PC-3 (cell line): ENCODE data around the gene PID1. TPM values are rescaled to one million over a fixed set of nuclear protein-coding genes. Genes with fewer than 3 reads are reported as not detected.

Experiments used
- ATAC-seq: fragments of 200-7000 bp; cut with Tn5 transposase; 2 replicates; pipeline ENCODE4 v1.9.1; 2020; ENCODE audit warnings: mild to moderate bottlenecking, moderate library complexity
- BruUV-seq: library from RNA; stranded (reverse); fragments of 400-500 nt; replicated peaks from 2 replicates; lab custom pipeline; 2021; lab: Mats Ljungman, UMichigan
- CTCF ChIA-PET: fragments of 300-600 bp; sonication (Branson Sonifier 250); formaldehyde crosslinking; loops from one replicate; lab custom pipeline; 2022; ENCODE audit warnings: antibody characterized with exemption; lab: Charles Lee
- POLR2A ChIA-PET: fragments of 300-600 bp; sonication (Branson Sonifier 250); formaldehyde crosslinking; loops from one replicate; lab custom pipeline; 2022; ENCODE audit warnings: antibody characterized with exemption; ENCODE audit not compliant: unreplicated experiment; lab: Charles Lee
- DNase-seq: peaks from one replicate; pipeline ENCODE4 v3.0.0-alpha.2; 2015
- H2AFZ ChIP-seq: fragments of 300-600 bp; sonication (generic); 2 replicates; pipeline ENCODE4 v1.6.0; 2016; ENCODE audit warnings: antibody characterized with exemption, low read length
- H3F3A ChIP-seq: fragments of 300-600 bp; sonication (generic); one replicate; pipeline ENCODE4 v1.6.0; 2017; ENCODE audit warnings: antibody characterized with exemption, low read length, control low read depth, mild to moderate bottlenecking; ENCODE audit not compliant: unreplicated experiment
- H3K27ac ChIP-seq: fragments of 300-600 bp; sonication (generic); 2 replicates; pipeline ENCODE4 v1.5.1; 2016; ENCODE audit warnings: mild to moderate bottlenecking, low read length
- H3K27me3 ChIP-seq: fragments of 300-600 bp; sonication (generic); 2 replicates; pipeline ENCODE4 v1.6.1; 2016; ENCODE audit warnings: low read length, mixed read lengths
- H3K36me3 ChIP-seq: fragments of 300-600 bp; sonication (generic); 2 replicates; pipeline ENCODE4 v1.6.1; 2016; ENCODE audit warnings: low read depth, mixed run types, low read length, mixed read lengths
- H3K4me1 ChIP-seq: fragments of 300-600 bp; sonication (generic); 2 replicates; pipeline ENCODE4 v1.5.1; 2016; ENCODE audit warnings: low read length; ENCODE audit not compliant: insufficient read depth
- H3K4me2 ChIP-seq: fragments of 300-600 bp; sonication (generic); 2 replicates; pipeline ENCODE4 v1.6.0; 2016; ENCODE audit warnings: low read length
- H3K4me3 ChIP-seq: fragments of 300-600 bp; sonication (generic); 2 replicates; pipeline ENCODE4 v1.5.1; 2016; ENCODE audit warnings: mild to moderate bottlenecking, low read length, mixed read lengths
- H3K79me2 ChIP-seq: fragments of 300-600 bp; sonication (generic); 2 replicates; pipeline ENCODE4 v1.6.1; 2017; ENCODE audit warnings: low read length, mixed read lengths
- H3K9ac ChIP-seq: fragments of 300-600 bp; sonication (generic); 2 replicates; pipeline ENCODE4 v1.6.0; 2016; ENCODE audit warnings: mild to moderate bottlenecking, low read length
- H3K9me2 ChIP-seq: fragments of 300-600 bp; sonication (generic); replicated peaks from 2 replicates; pipeline ENCODE4 v1.6.1; 2016; ENCODE audit warnings: mixed run types, low read length, mixed read lengths
- H3K9me3 ChIP-seq: fragments of 300-600 bp; sonication (generic); 2 replicates; pipeline ENCODE4 v1.6.1; 2016; ENCODE audit warnings: low read length, mixed read lengths
- H4K20me1 ChIP-seq: fragments of 300-600 bp; sonication (generic); 2 replicates; pipeline ENCODE4 v1.6.1; 2016; ENCODE audit warnings: low read length, mixed read lengths
- CTCF ChIP-seq: fragments of 300-600 bp; sonication (generic); conservative IDR thresholded peaks from 2 replicates; pipeline ENCODE4 v1.5.1; 2017; ENCODE audit warnings: antibody characterized with exemption, low read depth, mild to moderate bottlenecking, low read length
- EZH2 ChIP-seq: fragments of 300-600 bp; sonication (generic); IDR thresholded peaks from one replicate; pipeline ENCODE4 v1.6.1; 2017; ENCODE audit warnings: antibody characterized with exemption, mild to moderate bottlenecking, low read length; ENCODE audit not compliant: unreplicated experiment
- EZH2phosphoT487 ChIP-seq: fragments of 300-600 bp; sonication (generic); IDR thresholded peaks from 2 replicates; pipeline ENCODE4 v1.6.1; 2018; ENCODE audit warnings: mild to moderate bottlenecking, antibody characterized with exemption, low read length, borderline replicate concordance
- intact Hi-C: fragments of 100-400 bp; cut with micrococcal nuclease; formaldehyde crosslinking; loops from 2 replicates; pipeline ENCODE4 v1.9.0; 2023
- total RNA-seq: library from RNA; depleted of rRNA; stranded (reverse); fragments of >200 nt; gene quantifications from 2 replicates; pipeline ENCODE4 v1.2.3, GENCODE V29; 2014

Gene PID1
- total RNA-seq, 1 experiment from 2014 or later, result 0.84 TPM

- ChIA-PET CTCF (no interaction called here), POLR2A (no interaction called here)
These were observed 25.4 kb upstream of the PID1 start for GRCh38 chr2:229296536-229296935.

GRCh38 chr2:229296016-229296415, 24.9 kb upstream of the PID1 start:
- Histone ChIP-seq H3K79me2 (no peaks in the 10 kb centered on the region), H3K4me1 (no peaks in the 10 kb centered on the region), H3K9me2 (no peaks in the 10 kb centered on the region), H2AFZ (no peak overlapping the region), H3K27ac (no peak overlapping the region), H4K20me1 (no peaks in the 10 kb centered on the region), H3K4me2 (no peak overlapping the region), H3K4me3 (no peak overlapping the region), H3K27me3 (no peaks in the 10 kb centered on the region), H3K9ac (no peak overlapping the region), H3F3A (no peaks in the 10 kb centered on the region), H3K36me3 (no peaks in the 10 kb centered on the region), H3K9me3 (no peaks in the 10 kb centered on the region)
- ATAC-seq (no peak), DNase-seq (no peak)
- ChIA-PET POLR2A (no interaction called here), CTCF (interaction anchor here (0.6 kb wide), 1 partner anchor 354 kb away, joined by 8 read pairs; no protein-coding TSS in a partner anchor)
- BruUV-seq, result no TSS peak
- intact Hi-C loops, result no loop called here
- TF ChIP-seq CTCF (no peak), EZH2 (no peak), EZH2phosphoT487 (no peak)

More at GRCh38 chr2:229296536-229296935, 25.4 kb upstream of the PID1 start:
- ATAC-seq (no peak), DNase-seq (no peak)
- intact Hi-C loops, result no loop called here
- H4K20me1 ChIP-seq, result no peaks in the 10 kb centered on the region
- H3F3A ChIP-seq, result no peaks in the 10 kb centered on the region
- H2AFZ ChIP-seq, result no peak overlapping the region
- no peaks in the 10 kb centered on the region for H3K9me3 ChIP-seq
- no peaks in the 10 kb centered on the region for H3K36me3 ChIP-seq
- no peaks in the 10 kb centered on the region for H3K4me1 ChIP-seq
- H3K9me2 ChIP-seq, result no peaks in the 10 kb centered on the region
- no peak overlapping the region for H3K4me3 ChIP-seq
- BruUV-seq, result no TSS peak
- H3K4me2 ChIP-seq, result no peak overlapping the region
- no peaks in the 10 kb centered on the region for H3K27me3 ChIP-seq
- H3K79me2 ChIP-seq, result no peaks in the 10 kb centered on the region
- H3K27ac ChIP-seq, result no peak overlapping the region
- TF ChIP-seq EZH2, result no peak
- no peak for TF ChIP-seq EZH2phosphoT487
- TF ChIP-seq CTCF, result no peak
- no peak overlapping the region for H3K9ac ChIP-seq

GRCh38 chr2:229287823-229288222, 16.7 kb upstream of the PID1 start:
- intact Hi-C loops, result no loop called here
- CTCF ChIA-PET, result no interaction called here

More at GRCh38 chr2:229287823-229288222, 16.7 kb upstream of the PID1 start:
- Histone ChIP-seq H3K4me2 (no peak overlapping the region), H3K9me3 (no peaks in the 10 kb centered on the region), H3K4me3 (no peak overlapping the region), H3K27ac (no peak overlapping the region), H3K4me1 (peaks cover 9% of the 10 kb centered on the region), H3K36me3 (no peaks in the 10 kb centered on the region), H3K9me2 (no peaks in the 10 kb centered on the region), H3F3A (no peaks in the 10 kb centered on the region), H3K79me2 (no peaks in the 10 kb centered on the region), H4K20me1 (no peaks in the 10 kb centered on the region), H3K27me3 (no peaks in the 10 kb centered on the region), H2AFZ (no peak overlapping the region), H3K9ac (no peak overlapping the region)
- no peak for ATAC-seq
- no TSS peak for BruUV-seq
- POLR2A ChIA-PET, result no interaction called here
- DNase-seq, result no peak
- no peak for TF ChIP-seq EZH2
- TF ChIP-seq CTCF, result no peak
- TF ChIP-seq EZH2phosphoT487, result no peak
